IMR-90 (cell line): Measurements from ENCODE around the gene MAP2. TPM values are rescaled to one million over a fixed set of nuclear protein-coding genes. Genes with fewer than 3 reads are reported as not detected.

Experiments
- ATAC-seq: fragments of 200-7000 bp; cut with Tn5 transposase; 2 replicates; pipeline ENCODE4 v1.9.1; 2020; ENCODE audit warnings: low read depth, mild to moderate bottlenecking, moderate library complexity
- BruUV-seq: library from RNA; stranded (reverse); fragments of 400-500 nt; replicated peaks from 2 replicates; lab custom pipeline; 2021; lab: Mats Ljungman, UMichigan
- CTCF ChIA-PET: fragments of 300-600 bp; formaldehyde crosslinking; extraction: SDS; loops from one replicate; lab custom pipeline; 2021; ENCODE audit warnings: antibody characterized with exemption; lab: Yijun Ruan, JAX
- POLR2A ChIA-PET: fragments of 300-600 bp; sonication (Branson Sonifier 250); formaldehyde crosslinking; loops from one replicate; lab custom pipeline; 2022; ENCODE audit warnings: antibody characterized with exemption; ENCODE audit not compliant: unreplicated experiment; lab: Charles Lee
- DNase-seq: peaks from one replicate; pipeline ENCODE4 v3.0.0; 2013
- H2AFZ ChIP-seq: replicated peaks from 2 replicates; pipeline ENCODE3; 2013; ENCODE audit warnings: low read length, mild to moderate bottlenecking; ENCODE audit not compliant: poor library complexity
- H2AK5ac ChIP-seq: 2 replicates; pipeline ENCODE4 v1.6.1; 2013; ENCODE audit warnings: low read depth, low read length, inconsistent platforms
- H2AK9ac ChIP-seq: replicated peaks from 2 replicates; pipeline ENCODE3; 2013; ENCODE audit warnings: mild to moderate bottlenecking, low read depth, low read length, moderate library complexity; ENCODE audit not compliant: poor library complexity
- H2BK120ac ChIP-seq: 2 replicates; pipeline ENCODE4 v1.6.1; 2013; ENCODE audit warnings: low read depth, low read length, inconsistent platforms
- H2BK15ac ChIP-seq: 3 replicates; pipeline ENCODE4 v1.6.1; 2013; ENCODE audit warnings: low read depth, low read length, inconsistent platforms
- H2BK20ac ChIP-seq: 2 replicates; pipeline ENCODE4 v1.6.1; 2013; ENCODE audit warnings: low read depth, mild to moderate bottlenecking, inconsistent platforms, low read length, moderate library complexity
- H2BK5ac ChIP-seq: 2 replicates; pipeline ENCODE4 v1.6.1; 2013; ENCODE audit warnings: mild to moderate bottlenecking, low read depth, low read length, inconsistent platforms; ENCODE audit not compliant: poor library complexity, severe bottlenecking
- H3K14ac ChIP-seq: replicated peaks from 2 replicates; pipeline ENCODE4 v1.6.1; 2013; ENCODE audit warnings: low read depth, low read length, inconsistent platforms
- H3K18ac ChIP-seq: 2 replicates; pipeline ENCODE4 v1.6.1; 2013; ENCODE audit warnings: low read depth, low read length, control low read depth
- H3K23ac ChIP-seq: 2 replicates; pipeline ENCODE4 v1.6.1; 2013; ENCODE audit warnings: low read depth, low read length, inconsistent platforms
- H3K27ac ChIP-seq: 2 replicates; pipeline ENCODE4 v1.5.1; 2013; ENCODE audit warnings: mild to moderate bottlenecking, control low read depth, low read length; ENCODE audit not compliant: insufficient read depth
- H3K27me3 ChIP-seq: 2 replicates; pipeline ENCODE4 v1.6.1; 2013; ENCODE audit warnings: low read length; ENCODE audit not compliant: control insufficient read depth, insufficient read depth
- H3K36me3 ChIP-seq: 2 replicates; pipeline ENCODE4 v1.6.1; 2013; ENCODE audit warnings: low read length, mixed read lengths; ENCODE audit not compliant: control insufficient read depth, insufficient read depth
- H3K4ac ChIP-seq: 2 replicates; pipeline ENCODE4 v1.6.1; 2013; ENCODE audit warnings: low read depth, low read length, inconsistent platforms
- H3K4me1 ChIP-seq: 2 replicates; pipeline ENCODE4 v1.6.1; 2013; ENCODE audit warnings: low read length, mixed read lengths; ENCODE audit not compliant: control insufficient read depth, insufficient read depth
- H3K4me2 ChIP-seq: 2 replicates; pipeline ENCODE4 v1.6.1; 2013; ENCODE audit warnings: low read depth, mild to moderate bottlenecking, control low read depth, low read length, moderate library complexity
- H3K4me3 ChIP-seq: 2 replicates; pipeline ENCODE4 v1.5.1; 2013; ENCODE audit warnings: low read depth, mild to moderate bottlenecking, control low read depth, low read length, moderate library complexity; ENCODE audit not compliant: insufficient read depth
- H3K56ac ChIP-seq: 2 replicates; pipeline ENCODE4 v1.6.1; 2013; ENCODE audit warnings: low read length, inconsistent platforms; ENCODE audit not compliant: insufficient read depth; ENCODE audit errors: extremely low read depth
- H3K79me1 ChIP-seq, 2 experiments: 2 replicates each; pipeline ENCODE4 v1.6.1; 2013; ENCODE audit warnings: low read length in 2 of 2, inconsistent platforms in 1 of 2, low read depth in 1 of 2
- H3K9ac ChIP-seq: 2 replicates; pipeline ENCODE4 v1.6.1; 2013; ENCODE audit warnings: low read depth, low read length, control low read depth
- H3K9me1 ChIP-seq: 2 replicates; pipeline ENCODE4 v1.6.1; 2013; ENCODE audit warnings: low read length, inconsistent platforms; ENCODE audit not compliant: insufficient read depth
- H3K9me3 ChIP-seq: 2 replicates; pipeline ENCODE4 v1.6.1; 2013; ENCODE audit warnings: low read length; ENCODE audit not compliant: control insufficient read depth, insufficient read depth
- H4K20me1 ChIP-seq: 2 replicates; pipeline ENCODE4 v1.6.1; 2013; ENCODE audit warnings: low read length, inconsistent platforms; ENCODE audit not compliant: insufficient read depth
- H4K5ac ChIP-seq: 2 replicates; pipeline ENCODE4 v1.6.1; 2013; ENCODE audit warnings: mild to moderate bottlenecking, low read depth, low read length, control low read depth
- H4K8ac ChIP-seq, 2 experiments: 2 replicates each; pipeline ENCODE4 v1.6.1; 2013; ENCODE audit warnings: low read depth in 2 of 2, low read length in 2 of 2, control low read depth in 1 of 2, inconsistent platforms in 1 of 2
- H4K91ac ChIP-seq: 2 replicates; pipeline ENCODE4 v1.6.1; 2013; ENCODE audit warnings: low read depth, low read length, inconsistent platforms; ENCODE audit not compliant: insufficient read depth
- BHLHE40 ChIP-seq: fragments of 150-350 bp; IDR thresholded peaks from 2 replicates; pipeline ENCODE4 v1.6.1; 2016; ENCODE audit warnings: mild to moderate bottlenecking, low read depth, low read length
- CEBPB ChIP-seq: IDR thresholded peaks from 2 replicates; pipeline ENCODE4 v1.6.1; 2012; ENCODE audit warnings: low read depth, low read length, improper control_type of control experiment
- CTCF ChIP-seq: conservative IDR thresholded peaks from 2 replicates; pipeline ENCODE4 v1.5.1; 2012; ENCODE audit warnings: mild to moderate bottlenecking, low read depth, low read length, improper control_type of control experiment
- RAD21 ChIP-seq: IDR thresholded peaks from 2 replicates; pipeline ENCODE4 v1.6.1; 2012; ENCODE audit warnings: low read length, improper control_type of control experiment
- WGBS, 2 experiments: methylation state at CpG; one replicate each; pipeline versions ENCODE4 v1.1.5 to v1.1.7; 2013; ENCODE audit warnings: missing lambda C conversion rate in 2 of 2; ENCODE audit not compliant: insufficient read length in 1 of 2; ENCODE audit errors: extremely low coverage in 2 of 2; 5-methylcytosine and 5-hydroxymethylcytosine counted together
- dilution Hi-C: fragments of 300-500 bp; cut with HindIII; formaldehyde crosslinking; loops from one replicate; pipeline ENCODE4 v1.14.3; 2018; ENCODE audit warnings: low sequenced_read_pairs; ENCODE audit not compliant: unreplicated experiment
- in situ Hi-C: fragments of 300-500 bp; cut with MboI; formaldehyde crosslinking; loops from 3 replicates; pipeline ENCODE4 v1.14.3; 2019; ENCODE audit warnings: low sequenced_read_pairs, inconsistent platforms, mixed read lengths
- intact Hi-C: fragments of 100-400 bp; cut with micrococcal nuclease; formaldehyde crosslinking; loops from 2 replicates; pipeline ENCODE4 v1.10.0; 2022
- polyA plus RNA-seq, 3 experiments: library from polyadenylated mRNA; depleted of rRNA; stranded (reverse); fragments of >200 nt; gene quantifications; 2 replicates each; pipeline ENCODE4 v1.2.3, GENCODE V29; 2012; ENCODE audit warnings: low replicate concordance in 1 of 3
- total RNA-seq: library from RNA; depleted of rRNA; stranded (reverse); fragments of >200 nt; gene quantifications from 2 replicates; pipeline ENCODE4 v1.2.3, GENCODE V29; 2012

Gene MAP2
- total and polyA plus RNA-seq, 2 of the 4 experiments (the other 2 are of a cell fraction), result 0.29 to 0.36 TPM

DNA sequence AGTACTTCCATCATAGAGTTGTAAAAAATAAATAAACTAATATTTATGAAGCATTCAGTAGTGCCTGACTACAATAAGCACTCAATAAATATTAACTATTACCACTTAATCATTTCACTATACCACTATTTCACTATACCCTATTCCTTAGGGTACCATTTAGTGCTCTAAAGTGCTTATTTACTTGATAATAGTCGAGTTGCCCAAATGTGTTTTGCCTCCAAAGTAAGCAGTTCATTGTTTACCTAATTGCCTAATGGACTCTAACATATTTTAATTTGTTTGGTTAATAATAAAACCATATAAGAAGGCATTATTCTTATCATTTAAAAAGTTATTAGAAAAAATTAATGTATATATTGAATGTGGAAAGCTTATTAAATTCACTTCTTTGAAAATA, 33.0 kb upstream of the MAP2 start:
- no peak overlapping the region for H3K4me2 ChIP-seq
- H2BK15ac ChIP-seq, result no peak overlapping the region
- H2BK20ac ChIP-seq, result no peak overlapping the region
- DNase-seq (no peak), ATAC-seq (no peak)
- H2BK120ac ChIP-seq, result no peak overlapping the region
- no peak overlapping the region for H3K56ac ChIP-seq
- H3K4ac ChIP-seq, result no peak overlapping the region
- dilution Hi-C loops (no loop called here), intact Hi-C loops (no loop called here), in situ Hi-C loops (no loop called here)
- H3K79me1 ChIP-seq, result no peaks in the 10 kb centered on the region
- no peaks in the 10 kb centered on the region for H3K36me3 ChIP-seq
- H3K9ac ChIP-seq, result no peak overlapping the region
- no peaks in the 10 kb centered on the region for H3K9me3 ChIP-seq
- CTCF ChIA-PET, result interaction anchor here (1.8 kb wide), 1 partner anchor 56 kb away, joined by 4 read pairs; no protein-coding TSS in a partner anchor
- no peak overlapping the region for H2AK5ac ChIP-seq
- H3K27ac ChIP-seq, result no peak overlapping the region
- H4K91ac ChIP-seq, result no peak overlapping the region
- no peaks in the 10 kb centered on the region for H4K20me1 ChIP-seq
- POLR2A ChIA-PET, result no interaction called here
- H4K5ac ChIP-seq, result no peak overlapping the region
- H2AFZ ChIP-seq, result no peak overlapping the region
- H3K4me1 ChIP-seq, result no peaks in the 10 kb centered on the region
- H3K9me1 ChIP-seq, result no peaks in the 10 kb centered on the region
- H3K4me3 ChIP-seq, result no peak overlapping the region
- H2AK9ac ChIP-seq, result no peak overlapping the region
- BruUV-seq, result no TSS peak
- no CpG with 5 or more reads among the region's 1 CpG for WGBS, 2 experiments
- no peak overlapping the region for H3K14ac ChIP-seq
- no peak for TF ChIP-seq CEBPB
- TF ChIP-seq BHLHE40, result no peak
- TF ChIP-seq CTCF, result no peak
- TF ChIP-seq RAD21, result no peak
- no peak overlapping the region for H3K23ac ChIP-seq
- H3K27me3 ChIP-seq, result no peaks in the 10 kb centered on the region
- H3K18ac ChIP-seq, result no peak overlapping the region
- H2BK5ac ChIP-seq, result no peak overlapping the region
- no peak overlapping the region for H4K8ac ChIP-seq
